Stimulated activated CD8-positive, alpha-beta memory T cell treated with anti-CD3 and anti-CD28 coated beads, Interleukin-15, amount 100 ng/mL, for 1 hour (primary cell): ENCODE measurements around the gene CDH23.

Experiments
- DNase-seq: peaks from one replicate; pipeline ENCODE4 v3.0.0-alpha.2; 2020; ENCODE audit warnings: low read depth

The CDH23 gene

DNA sequence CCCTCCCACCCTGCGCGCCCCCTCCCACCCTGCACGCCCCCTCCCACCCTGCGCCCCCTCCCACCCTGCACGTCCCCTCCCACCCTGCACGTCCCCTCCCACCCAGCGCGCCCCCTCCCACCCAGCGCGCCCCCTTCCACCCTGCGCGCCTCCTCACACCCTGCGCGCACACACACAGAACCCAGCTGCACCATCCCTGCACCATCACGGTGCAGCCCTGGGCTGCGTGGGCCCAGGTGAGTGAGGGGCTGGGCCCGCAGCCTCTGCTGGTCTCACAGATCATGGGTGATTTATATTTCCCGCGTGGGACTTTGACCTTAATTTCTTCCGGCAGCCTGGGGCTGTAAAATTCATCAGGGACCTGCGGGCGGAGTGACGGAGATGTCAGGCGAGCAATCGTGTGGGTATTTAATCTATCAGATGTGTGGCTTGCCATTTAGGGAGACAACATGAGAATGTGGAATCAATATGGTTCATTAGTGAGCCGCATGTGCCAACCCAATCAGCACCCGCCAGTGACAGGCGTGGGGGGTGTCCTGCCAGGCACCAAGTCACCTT, 265.1 kb downstream of the CDH23 start:
- no peak for DNase-seq

DNA sequence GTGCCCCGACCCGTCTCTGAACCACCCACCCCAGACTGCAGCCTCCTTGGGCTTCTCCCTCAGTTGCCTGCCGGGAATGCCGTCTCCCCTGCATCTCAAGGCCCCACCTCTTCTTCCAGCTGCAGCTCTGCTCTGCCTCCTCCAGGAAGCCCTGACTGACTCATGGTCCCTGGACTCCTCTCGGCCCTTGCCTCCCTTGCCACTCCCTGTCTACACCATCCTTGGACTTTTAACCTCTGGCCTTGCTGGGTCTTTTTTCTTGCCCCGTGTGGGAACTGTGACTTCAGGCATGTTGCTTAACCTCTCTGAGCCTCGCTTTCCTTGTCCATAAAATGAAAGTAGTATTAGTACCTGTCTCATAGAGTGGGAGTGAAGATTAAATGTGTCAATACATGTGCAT, 266.6 kb downstream of the CDH23 start:
- no peak for DNase-seq

DNA sequence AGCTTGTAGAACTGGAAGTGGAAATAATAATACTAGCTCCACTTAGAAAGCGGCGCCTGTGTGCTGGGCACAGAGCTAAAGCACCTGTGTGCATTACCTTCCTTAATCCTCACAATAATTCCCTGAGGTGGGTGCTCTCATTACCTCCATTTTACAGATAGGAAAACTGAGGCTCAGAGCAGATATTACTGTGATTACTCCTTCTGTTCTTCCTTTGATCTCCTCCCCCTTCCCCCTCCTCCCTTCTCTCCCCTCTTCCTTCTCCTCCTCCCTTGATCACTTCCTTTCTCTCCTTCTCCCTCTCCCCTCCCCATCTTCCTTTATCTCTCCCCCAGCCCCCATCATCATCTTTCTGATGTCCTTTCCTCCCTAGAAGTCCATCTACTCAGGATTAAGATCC, 267.9 kb downstream of the CDH23 start:
- DNase-seq = no peak

DNA sequence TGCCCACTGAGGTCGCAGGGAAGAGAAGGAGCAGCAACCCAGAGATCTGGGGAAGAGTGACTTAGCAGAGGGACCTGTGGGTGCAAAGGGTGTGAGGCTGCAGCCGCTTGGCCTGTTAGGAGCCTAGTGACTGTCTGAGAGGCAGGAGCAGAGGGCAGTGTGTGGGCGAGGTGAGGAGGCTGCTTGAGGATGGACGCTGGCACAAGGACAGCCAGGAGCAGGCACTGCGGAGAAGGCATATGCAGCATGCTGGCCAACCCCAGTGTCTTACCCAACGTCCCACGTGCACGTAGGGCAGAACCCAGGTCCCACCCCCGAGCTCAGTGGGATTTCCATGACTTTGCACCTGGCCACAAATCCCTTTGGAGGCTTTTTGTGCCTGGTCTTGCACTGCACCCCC, 268.7 kb downstream of the CDH23 start:
- no peak for DNase-seq

DNA sequence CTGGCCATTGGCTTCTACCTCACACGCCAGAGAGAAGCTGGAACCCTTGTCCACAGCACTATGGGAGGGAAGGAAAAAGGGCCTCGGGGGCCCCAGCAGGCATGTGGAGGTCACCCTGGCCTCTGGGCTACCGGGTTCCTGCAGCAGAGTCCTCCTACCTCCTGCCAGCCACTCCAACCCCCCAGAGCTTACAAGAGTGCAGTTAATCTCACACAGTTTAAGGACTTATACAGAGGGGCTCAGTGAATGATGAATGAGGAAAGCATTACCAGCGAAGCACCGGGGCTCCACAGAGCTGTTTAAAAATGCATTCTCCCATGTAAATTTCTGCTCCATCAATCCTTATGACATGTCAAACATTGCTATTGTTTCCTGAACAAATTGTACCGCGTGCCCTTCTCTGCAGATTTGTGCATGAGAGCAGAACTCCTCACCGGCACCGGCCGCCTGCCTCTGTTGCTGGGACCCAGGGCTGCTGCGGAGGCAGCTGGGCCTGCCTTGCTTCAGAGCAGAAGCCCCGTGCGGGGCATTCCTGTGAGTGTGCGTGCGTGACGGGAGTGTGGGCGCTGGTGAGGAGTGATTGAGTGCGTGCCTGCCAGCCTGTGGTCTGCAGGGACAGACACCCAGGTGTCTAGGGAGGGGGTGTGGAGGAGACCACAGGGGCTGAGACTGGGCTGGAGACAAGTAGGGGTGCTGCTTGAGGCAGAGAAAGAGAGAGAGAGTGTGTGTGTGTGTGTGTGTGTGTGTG, 270.1 kb downstream of the CDH23 start:
- no peak for DNase-seq

DNA sequence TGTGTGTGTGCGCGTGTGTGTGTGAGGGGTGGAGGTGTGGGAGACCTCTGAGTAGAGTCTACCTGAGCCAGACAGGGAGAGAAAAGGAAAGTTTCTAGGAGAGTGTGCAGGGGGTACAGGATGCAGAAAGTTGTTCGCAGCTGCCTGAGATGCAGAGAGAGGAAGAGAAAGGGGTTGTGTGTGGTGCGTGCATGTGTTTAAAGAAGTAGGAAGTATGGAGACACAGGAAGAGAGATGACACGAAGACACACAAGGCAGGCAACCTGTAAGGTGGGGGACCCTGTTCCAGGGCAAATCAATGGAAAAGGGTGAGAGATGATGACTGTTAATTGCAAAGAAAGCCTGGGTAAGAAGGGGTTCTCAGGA, 270.6 kb downstream of the CDH23 start:
- no peak for DNase-seq

DNA sequence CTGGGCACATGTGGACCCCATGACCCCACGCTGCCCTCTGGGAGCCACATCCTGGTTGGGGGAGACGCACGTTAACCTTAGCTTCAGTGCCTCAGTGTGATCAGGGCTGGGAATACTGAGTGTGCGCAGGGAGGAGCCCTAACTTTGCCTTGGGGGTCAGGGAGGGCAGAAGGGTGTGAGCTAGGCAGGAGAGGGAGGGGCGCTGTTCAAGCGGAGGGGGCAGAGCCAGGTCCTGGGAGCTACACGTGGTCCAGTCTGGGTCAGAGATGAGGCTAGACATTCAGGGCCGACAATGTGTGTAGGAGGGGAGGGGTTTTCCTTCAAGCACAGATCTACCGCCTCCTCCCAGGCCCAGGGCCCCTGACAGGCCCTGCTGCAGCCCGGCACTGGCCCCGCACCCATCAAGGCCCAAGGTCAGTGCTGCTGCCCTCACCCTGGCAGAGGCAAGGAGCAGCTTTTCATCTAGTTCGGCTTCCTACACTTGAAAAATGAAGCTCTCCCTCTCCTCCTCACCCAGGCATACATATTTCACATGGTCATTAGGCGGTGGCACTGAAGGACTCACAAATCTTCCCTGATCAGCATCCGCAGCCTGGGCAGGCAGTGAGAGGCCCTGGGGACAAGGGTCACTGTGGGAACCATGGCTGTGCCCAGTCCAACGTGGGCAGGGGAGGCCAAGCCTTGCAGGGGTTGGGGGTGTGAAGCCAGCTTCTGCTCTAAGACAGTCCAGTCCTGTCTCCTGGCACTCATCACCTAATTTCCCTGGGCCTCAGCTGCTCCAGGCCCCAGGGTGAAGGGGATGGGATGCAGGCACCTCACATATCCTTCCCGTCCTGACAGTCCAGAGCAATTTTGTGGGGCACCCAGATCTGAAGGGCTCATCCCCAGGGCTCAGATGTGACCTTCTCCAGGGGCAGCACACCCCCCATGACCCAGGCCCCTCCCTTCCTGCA, 275.6 kb downstream of the CDH23 start:
- DNase-seq = no peak

DNA sequence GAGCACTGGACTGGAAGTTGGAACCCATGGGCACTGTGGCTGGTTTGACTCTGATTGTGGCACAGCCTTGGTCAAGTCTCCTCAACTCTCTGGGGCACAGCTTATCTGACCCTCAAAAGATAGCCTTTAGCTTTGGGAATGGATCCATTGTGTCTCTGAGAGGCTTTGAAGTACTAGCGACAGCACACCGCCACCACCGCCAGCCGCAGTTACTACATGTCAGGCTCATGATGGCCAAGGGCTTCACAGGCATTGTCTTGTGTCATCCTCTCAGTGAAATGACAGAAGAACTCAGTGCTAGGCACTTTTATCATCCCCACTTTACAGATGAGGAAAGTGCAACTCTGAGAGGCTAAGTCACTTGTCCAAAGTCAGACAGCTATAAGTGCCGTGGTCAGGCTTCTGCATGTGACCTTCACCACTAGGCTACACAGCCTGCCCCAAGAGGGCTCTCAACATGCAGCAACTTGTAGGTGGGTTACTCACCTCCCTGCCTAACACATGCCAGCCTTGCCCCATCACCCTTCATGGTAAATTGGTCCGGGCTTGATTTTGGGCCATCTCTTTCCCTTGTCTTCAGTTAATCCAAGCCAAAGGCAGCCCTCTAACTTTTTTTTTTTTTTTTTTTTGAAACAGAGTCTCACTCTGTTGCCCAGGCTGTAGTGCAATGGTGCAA, 278.7 kb downstream of the CDH23 start:
- DNase-seq = no peak

DNA sequence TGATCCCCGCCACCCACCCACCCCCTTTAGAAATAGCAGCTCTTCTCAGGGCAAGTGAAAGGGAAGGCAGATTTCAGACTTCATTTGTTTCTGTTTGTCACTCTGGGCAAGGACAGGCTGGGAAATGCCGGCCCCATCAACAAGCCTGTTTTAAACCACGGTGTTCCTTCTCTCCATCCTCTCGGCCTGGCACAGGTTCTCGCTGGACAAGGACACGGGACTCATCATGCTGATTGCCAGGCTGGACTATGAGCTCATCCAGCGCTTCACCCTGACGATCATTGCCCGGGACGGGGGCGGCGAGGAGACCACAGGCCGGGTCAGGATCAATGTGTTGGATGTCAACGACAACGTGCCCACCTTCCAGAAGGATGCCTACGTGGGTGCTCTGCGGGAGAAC, 280.5 kb downstream of the CDH23 start:
- DNase-seq = no peak

DNA sequence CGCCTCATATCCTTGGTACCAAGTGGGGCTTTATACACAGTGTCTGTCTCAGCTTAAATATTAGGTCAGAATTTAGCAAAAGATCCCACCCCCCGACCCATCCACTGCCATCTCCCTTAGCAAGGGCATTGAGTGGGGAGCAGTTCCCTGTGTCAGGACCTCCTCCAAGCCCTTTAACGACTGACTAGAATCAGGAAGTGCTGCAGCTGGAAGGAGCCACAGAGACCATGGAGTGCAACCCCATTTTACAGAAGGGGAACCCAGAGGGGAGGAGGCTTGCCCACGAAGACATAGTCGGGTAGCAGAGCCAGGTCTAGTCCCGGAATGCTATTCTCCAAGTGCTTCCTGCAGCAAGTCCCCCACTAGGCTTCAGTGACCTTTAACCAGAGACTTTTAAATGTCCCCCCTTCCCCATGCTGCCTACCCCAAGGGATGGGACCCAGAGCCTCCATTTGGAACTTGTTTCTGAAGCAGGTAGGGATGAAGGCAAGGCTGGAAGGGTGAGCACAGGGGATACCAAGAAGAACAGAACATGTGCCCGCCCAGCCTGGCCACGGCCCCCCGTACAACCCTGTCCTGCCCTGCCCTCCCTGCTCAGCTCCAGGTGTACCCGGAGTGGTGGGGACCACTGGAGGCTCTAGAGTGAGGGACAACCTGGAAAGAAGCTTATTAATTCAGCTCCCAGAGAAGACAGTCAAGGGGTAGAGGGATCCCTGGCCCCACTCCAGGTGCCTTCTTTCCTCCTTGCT, 281.5 kb downstream of the CDH23 start:
- no peak for DNase-seq

DNA sequence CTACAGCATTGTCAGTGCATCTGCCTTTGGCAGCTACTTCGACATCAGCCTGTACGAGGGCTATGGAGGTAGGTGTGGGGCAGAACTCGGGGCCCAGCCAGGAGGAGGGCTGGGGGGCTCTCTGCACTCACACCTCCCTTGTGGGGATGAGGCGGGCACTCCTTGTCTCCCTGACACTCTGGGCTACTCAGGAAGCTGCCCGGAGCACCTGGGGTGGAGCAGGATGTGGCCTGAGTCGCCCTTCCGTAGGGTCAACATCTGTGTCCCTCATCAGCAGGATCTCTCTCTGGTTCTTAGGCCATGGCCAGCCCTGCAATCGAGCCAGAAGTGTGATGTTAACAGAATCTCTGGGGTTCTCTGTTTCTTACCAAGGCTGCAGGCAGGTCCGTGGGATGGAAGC, 282.7 kb downstream of the CDH23 start:
- no peak for DNase-seq

DNA sequence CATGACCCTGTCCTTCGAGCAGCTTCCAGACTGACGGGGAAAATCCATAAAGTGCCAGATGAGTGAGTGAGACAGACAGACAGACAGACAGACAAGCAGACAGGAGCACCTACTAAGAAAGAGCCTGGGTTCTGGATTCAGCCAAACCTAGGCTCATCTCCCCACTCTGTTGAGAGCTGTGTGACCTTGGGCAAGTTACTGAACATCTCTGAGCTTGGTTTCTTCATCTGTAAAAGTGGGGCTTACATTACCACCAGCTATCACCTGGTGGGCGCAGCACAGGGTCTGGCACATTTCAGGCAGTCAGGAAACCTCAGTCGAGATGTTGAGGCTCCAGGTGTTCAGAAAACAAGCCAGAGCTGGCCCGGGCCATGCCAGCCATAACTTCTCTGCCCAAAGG, 285.3 kb downstream of the CDH23 start:
- no peak for DNase-seq

DNA sequence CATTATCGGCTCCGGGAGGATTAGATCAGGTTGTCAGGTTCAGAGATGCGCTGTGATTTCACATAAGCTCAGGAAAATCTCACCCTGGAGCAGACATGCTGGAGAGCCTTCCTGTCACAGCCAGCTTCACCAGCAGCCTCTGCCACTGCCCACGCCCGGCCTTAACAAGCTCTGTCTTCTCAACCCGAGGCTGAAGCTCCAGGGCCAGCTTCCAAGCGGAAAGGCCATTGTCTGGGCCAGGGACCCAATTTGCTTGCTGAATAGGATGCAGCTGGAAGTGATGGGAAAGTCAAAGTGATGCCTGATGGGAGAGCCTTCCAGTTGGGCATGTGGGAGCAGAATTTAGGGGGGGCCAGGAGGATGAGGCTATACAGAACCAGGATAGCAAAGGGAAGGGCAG, 286.6 kb downstream of the CDH23 start:
- no peak for DNase-seq

DNA sequence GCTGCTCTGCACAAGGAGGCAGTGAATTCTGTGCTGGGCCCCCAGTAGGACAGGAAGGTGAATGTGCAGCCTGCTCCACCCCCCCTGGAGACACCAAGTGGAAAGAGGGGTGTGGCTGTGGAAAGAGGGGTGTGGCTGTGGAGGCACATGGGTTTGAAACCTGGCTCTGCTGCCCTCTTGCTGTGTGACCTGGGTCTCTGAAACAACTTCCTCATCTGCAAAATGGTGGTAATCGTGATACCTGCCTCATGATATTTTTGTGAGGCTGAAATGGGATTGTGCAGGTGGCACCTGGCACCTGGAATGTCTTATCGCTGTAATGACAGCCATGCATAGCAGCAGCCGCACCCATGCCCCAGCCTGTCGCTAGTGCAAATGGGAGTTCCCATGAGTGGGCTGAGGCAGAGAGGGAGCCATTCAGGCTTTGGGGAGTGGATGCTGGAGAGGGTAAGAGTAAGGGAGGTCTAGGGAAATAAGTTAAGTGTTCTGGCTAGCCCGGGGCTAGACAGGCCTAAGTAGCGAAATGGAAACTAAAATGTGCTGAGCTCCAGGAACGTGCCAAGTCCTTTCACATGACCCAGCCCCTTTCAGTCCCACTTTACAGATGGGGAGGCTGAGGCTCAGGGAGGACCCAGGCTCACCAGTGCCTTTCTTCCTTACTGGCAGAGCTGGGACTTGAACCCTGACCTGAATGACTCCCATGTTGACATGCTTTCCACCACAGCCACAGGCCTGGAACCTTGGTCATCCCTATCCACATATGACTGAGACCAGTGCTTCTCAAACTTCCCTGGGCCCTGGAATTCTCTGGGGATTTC, 287.8 kb downstream of the CDH23 start:
- no peak for DNase-seq

DNA sequence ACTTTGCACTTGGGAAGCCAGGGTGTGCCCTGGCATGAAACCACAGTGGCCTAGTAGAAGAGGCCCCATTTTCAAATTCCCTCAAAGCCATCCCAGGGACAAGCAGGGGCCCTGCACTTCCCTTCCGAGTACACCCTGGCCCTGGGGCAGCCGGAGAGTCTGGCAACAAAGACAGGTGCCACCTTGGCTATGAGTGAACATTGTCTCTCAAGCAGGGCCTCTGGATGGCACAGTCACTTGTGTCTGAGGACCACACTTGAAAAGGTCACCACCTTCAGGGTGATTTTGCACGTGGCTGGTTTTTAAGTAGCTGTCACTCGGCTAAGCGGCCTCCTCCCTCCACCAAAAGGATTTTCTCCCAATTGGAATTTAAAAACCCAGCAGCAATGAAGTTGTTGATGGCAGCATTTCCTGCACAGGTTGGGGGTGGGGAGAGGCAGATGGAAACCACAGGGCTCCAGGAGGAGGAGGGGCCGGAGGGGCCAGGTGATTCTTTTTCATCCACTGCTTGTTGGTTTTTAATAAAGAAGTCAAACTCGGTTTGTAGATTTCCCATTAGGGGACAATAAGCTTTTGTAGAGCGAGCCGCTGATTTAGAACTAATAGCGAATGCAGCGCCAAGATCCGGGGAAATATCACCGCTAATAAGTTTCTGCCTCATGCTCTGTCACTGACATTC, 289.0 kb downstream of the CDH23 start:
- DNase-seq = no peak

DNA sequence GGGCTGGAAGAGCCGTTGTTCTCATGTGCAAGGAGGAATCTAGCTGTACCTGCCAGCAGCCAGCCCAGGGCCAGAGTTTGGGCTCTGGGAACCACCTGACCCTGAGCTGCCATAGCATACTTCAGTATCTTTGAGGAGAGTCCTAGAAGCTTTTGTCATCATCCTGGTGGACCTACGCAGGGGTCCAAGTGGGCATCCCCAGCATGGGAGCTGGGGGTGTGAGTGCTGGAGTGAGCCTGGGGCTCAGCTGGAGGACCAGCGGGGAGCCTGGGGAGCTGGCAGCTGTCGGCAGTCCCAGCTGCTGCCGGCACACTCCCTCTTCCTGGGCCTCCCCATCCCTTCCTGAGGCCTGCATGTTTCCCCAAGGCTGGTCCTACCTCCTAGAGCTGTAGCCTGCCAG, 290.4 kb downstream of the CDH23 start:
- DNase-seq = no peak

DNA sequence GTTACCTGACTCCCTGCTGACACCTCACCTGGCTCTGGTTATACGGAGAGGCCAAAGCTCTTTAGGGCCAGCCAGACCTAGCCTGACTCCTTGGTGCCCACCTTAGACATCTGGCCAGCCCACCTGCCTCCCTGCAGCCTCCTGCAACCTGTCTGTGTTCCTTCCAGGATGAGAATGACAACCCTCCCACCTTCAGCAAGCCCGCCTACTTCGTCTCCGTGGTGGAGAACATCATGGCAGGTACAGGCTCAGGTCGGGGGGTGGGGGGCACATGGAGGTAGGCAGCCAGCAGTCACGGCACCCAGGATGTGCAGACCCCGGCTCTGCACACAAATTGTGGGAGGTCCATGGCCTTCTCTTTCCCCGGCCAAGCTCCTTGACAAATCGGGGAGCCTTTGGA, 290.8 kb downstream of the CDH23 start:
- no peak for DNase-seq

DNA sequence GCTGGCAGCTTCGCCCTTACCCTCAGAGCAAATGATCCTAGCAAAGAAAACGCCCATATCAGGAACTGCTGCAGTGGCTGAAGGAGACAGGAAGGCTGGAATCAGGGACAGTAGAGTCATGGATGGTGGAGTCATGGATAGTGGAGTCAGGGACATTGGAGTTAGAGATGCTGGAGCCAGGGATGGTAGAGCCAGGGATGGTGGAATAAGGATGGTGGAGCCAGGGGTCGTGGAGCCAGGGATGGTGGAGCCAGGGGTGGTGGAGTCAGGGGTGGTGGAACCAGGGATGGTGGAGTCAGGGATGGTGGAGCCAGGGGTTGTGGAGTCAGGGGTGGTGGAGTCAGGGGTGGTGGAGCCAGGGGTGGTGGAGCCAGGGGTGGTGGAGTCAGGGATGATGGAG, 291.5 kb downstream of the CDH23 start:
- no peak for DNase-seq

DNA sequence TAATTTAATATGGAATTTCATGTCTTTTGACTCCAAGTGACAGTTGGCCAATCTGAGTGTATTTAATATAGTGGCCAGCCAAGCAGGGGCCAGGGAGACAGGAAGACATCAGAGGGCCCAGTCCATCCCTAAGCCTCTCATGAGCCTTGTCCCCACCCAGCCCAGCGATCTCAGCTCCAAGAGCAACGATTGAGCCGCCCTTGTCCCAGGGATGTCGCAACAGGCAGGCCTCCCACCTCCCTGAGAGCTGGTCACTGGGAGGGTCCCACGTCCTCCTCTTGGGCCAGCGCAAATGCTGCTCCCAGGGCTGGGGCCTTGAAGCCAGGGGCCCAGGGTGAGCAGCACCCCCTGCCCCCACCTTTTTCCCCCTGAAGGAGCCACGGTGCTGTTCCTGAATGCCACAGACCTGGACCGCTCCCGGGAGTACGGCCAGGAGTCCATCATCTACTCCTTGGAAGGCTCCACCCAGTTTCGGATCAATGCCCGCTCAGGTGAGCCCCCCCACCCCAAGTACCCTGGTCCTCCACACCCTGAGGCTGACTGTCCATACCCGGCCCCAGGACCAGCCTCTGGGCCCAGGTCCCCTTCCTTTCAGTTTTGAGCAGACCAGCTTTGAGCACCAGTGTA, 293.5 kb downstream of the CDH23 start:
- no peak for DNase-seq

DNA sequence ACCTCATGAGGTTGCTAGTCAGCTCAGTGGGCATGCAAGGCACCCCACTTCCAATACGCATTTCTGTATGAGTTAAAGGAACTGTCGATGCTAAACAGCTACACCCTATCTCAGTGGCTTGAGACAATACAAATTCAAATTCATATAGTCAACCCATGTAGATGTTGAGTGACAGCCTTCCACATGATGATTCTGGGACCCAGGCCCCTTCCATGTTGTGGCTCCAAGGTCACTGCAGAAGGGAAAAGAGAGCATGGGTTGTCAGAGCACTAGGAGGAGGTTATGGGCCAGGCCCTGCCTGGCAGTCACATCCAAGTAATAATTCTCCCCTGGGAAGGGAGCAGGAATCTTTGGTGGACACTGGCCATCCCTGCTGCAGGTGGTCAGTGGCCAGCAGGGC, 294.7 kb downstream of the CDH23 start:
- DNase-seq = no peak
